SU-DHL-6 (cell line): ENCODE data around the gene KCNIP3.

ENCODE experiments used
- H2AFZ ChIP-seq: fragments of 200-600 bp; sonication (generic); 2 replicates; pipeline ENCODE4 v1.6.1; 2014; ENCODE audit warnings: low read depth, mild to moderate bottlenecking, moderate library complexity, mixed read lengths, antibody characterized with exemption, low read length; ENCODE audit not compliant: severe bottlenecking
- H3F3A ChIP-seq: fragments of 200-600 bp; shearing (Covaris generic); 2 replicates; pipeline ENCODE4 v1.6.0; 2016; ENCODE audit warnings: antibody characterized with exemption, mild to moderate bottlenecking; ENCODE audit not compliant: insufficient read depth
- H3K27ac ChIP-seq: fragments of 200-600 bp; sonication (generic); 2 replicates; pipeline ENCODE4 v1.5.1; 2016; ENCODE audit warnings: low read depth, mild to moderate bottlenecking, low read length, moderate library complexity, mixed read lengths
- H3K27me3 ChIP-seq: fragments of 200-600 bp; sonication (generic), shearing (Covaris generic); 2 replicates; pipeline ENCODE4 v1.6.0; 2014; ENCODE audit warnings: mild to moderate bottlenecking, low read length
- H3K36me3 ChIP-seq: fragments of 200-600 bp; sonication (generic); 2 replicates; pipeline ENCODE4 v1.6.1; 2014; ENCODE audit warnings: mild to moderate bottlenecking, low read length, mixed read lengths
- H3K4me2 ChIP-seq: fragments of 300-600, 200-600 bp; shearing (Covaris generic), sonication (generic); 2 replicates; pipeline ENCODE4 v1.6.0; 2014; ENCODE audit warnings: low read length, low read depth, mild to moderate bottlenecking; ENCODE audit not compliant: poor library complexity, severe bottlenecking
- H3K4me3 ChIP-seq: fragments of 200-600 bp; sonication (generic); 2 replicates; pipeline ENCODE4 v1.5.1; 2014; ENCODE audit warnings: antibody characterized with exemption, low read length, mild to moderate bottlenecking, mixed read lengths; ENCODE audit not compliant: insufficient read depth, poor library complexity, severe bottlenecking
- H3K79me2 ChIP-seq: fragments of 200-600 bp; sonication (generic); 2 replicates; pipeline ENCODE4 v1.6.1; 2014; ENCODE audit warnings: mild to moderate bottlenecking, low read length, moderate library complexity; ENCODE audit not compliant: insufficient read depth
- H3K9ac ChIP-seq: fragments of 200-600 bp; sonication (generic); 2 replicates; pipeline ENCODE4 v1.7.0; 2014; ENCODE audit warnings: mild to moderate bottlenecking, low read length
- H3K9me2 ChIP-seq: fragments of 200-600 bp; sonication (generic); replicated peaks from 2 replicates; pipeline ENCODE4 v1.6.1; 2014; ENCODE audit warnings: low read length; ENCODE audit not compliant: insufficient read depth
- H3K9me3 ChIP-seq: fragments of 200-600 bp; sonication (generic); 2 replicates; pipeline ENCODE4 v1.6.1; 2014; ENCODE audit warnings: low read length, mixed read lengths; ENCODE audit not compliant: insufficient read depth
- H4K20me1 ChIP-seq: fragments of 200-600 bp; sonication (generic); 2 replicates; pipeline ENCODE4 v1.6.1; 2014; ENCODE audit warnings: low read depth, mild to moderate bottlenecking, antibody characterized with exemption, low read length, moderate library complexity, mixed read lengths
- CTCF ChIP-seq: fragments of 200-600 bp; sonication (generic); IDR thresholded peaks from one replicate; pipeline ENCODE4 v1.5.1; 2017; ENCODE audit warnings: antibody characterized with exemption, mild to moderate bottlenecking, low read length, moderate library complexity; ENCODE audit not compliant: insufficient read depth, poor library complexity, severe bottlenecking
- EZH2phosphoT487 ChIP-seq: fragments of 200-600 bp; sonication (generic), shearing (Covaris generic); conservative IDR thresholded peaks from 2 replicates; pipeline ENCODE4 v1.6.1; 2018; ENCODE audit warnings: mild to moderate bottlenecking, antibody characterized with exemption, low read length, moderate library complexity, mixed read lengths

KCNIP3 gene

DNA sequence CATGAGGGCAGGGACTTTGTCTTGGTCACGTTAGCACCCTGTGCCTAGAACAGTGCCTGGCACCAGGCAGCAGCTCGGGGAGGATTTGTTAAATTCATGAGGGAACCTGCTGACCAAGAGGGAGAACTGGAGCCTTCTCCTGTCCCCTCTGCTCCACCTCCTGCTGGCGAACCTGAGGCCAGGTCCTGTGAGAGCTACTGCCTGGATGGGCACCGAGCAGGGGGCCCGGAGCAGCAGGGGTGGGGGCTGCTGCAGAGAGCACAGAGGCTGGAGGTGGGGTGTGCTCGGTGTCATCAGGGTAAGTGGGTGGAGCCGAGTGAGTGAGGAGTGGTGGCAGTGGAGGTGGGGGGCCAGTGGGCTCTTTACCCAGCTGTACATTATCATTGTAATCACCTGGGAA is 53.2 kb downstream of the KCNIP3 start:
- H3K9ac ChIP-seq: no peak overlapping the region
- H3K79me2 ChIP-seq: no peaks in the 10 kb centered on the region
- H4K20me1 ChIP-seq: no peaks in the 10 kb centered on the region
- no peak overlapping the region for H3K4me3 ChIP-seq
- H3K27me3 ChIP-seq: no peaks in the 10 kb centered on the region
- no peaks in the 10 kb centered on the region for H3K9me2 ChIP-seq
- H2AFZ ChIP-seq: no peak overlapping the region
- no peak for TF ChIP-seq CTCF
- no peak for TF ChIP-seq EZH2phosphoT487
- H3F3A ChIP-seq: no peaks in the 10 kb centered on the region
- H3K27ac ChIP-seq: no peak overlapping the region
- no peaks in the 10 kb centered on the region for H3K9me3 ChIP-seq
- H3K4me2 ChIP-seq: no peak overlapping the region
- H3K36me3 ChIP-seq: no peaks in the 10 kb centered on the region

- H3K4me2 ChIP-seq: no peak overlapping the region
- H3K9me2 ChIP-seq: no peaks in the 10 kb centered on the region
- H3F3A ChIP-seq: no peaks in the 10 kb centered on the region
- H4K20me1 ChIP-seq: no peaks in the 10 kb centered on the region
- H3K27ac ChIP-seq: no peak overlapping the region
- no peak overlapping the region for H3K4me3 ChIP-seq
- no peak overlapping the region for H3K9ac ChIP-seq
- H2AFZ ChIP-seq: no peak overlapping the region
- no peaks in the 10 kb centered on the region for H3K79me2 ChIP-seq
- H3K36me3 ChIP-seq: no peaks in the 10 kb centered on the region
- no peak for TF ChIP-seq EZH2phosphoT487
- TF ChIP-seq CTCF: no peak
- H3K9me3 ChIP-seq: no peaks in the 10 kb centered on the region
- no peaks in the 10 kb centered on the region for H3K27me3 ChIP-seq
Observed at GRCh38 chr2:95350774-95351597, 53.8 kb downstream of the KCNIP3 start.

DNA sequence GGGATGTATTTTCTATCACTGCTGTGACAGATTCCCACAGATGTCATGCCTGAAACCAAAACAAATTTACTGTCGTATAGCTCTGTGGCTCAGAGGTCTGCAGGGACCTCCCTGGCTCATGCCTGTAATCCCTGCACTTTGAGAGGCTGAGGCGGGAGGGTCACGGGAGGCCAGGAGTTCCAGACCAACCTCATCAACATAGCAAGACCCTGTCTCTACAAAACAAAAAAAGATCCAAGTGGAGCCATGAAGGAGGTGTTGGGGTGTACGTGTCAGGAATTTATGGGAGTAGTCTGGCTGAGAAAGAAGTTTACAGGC is 54.4 kb downstream of the KCNIP3 start:
- no peak overlapping the region for H3K27ac ChIP-seq
- H4K20me1 ChIP-seq: no peaks in the 10 kb centered on the region
- no peak overlapping the region for H3K9ac ChIP-seq
- H3K9me3 ChIP-seq: no peaks in the 10 kb centered on the region
- TF ChIP-seq CTCF (no peak), EZH2phosphoT487 (no peak)
- H3K79me2 ChIP-seq: no peaks in the 10 kb centered on the region
- H3K4me2 ChIP-seq: no peak overlapping the region
- no peak overlapping the region for H3K4me3 ChIP-seq
- H3F3A ChIP-seq: no peaks in the 10 kb centered on the region
- no peaks in the 10 kb centered on the region for H3K36me3 ChIP-seq
- no peaks in the 10 kb centered on the region for H3K27me3 ChIP-seq
- no peaks in the 10 kb centered on the region for H3K9me2 ChIP-seq
- no peak overlapping the region for H2AFZ ChIP-seq
